G401 (cell line): ENCODE data around the gene SVOPL. TPM values are rescaled to one million over a fixed set of nuclear protein-coding genes. Genes with fewer than 3 reads are reported as not detected.
A peak's percentile ranks its signal among the peaks of the same experiment; 100 is the strongest.
"Not testable (repeated sequence)": the region's sequence is repeated elsewhere in the genome, so short reads cannot be mapped to it uniquely, and the experiment has no call there.

Experiments used
- DNase-seq: peaks from one replicate; pipeline ENCODE4 v3.0.0-alpha.2; 2015; ENCODE audit warnings: low spot score
- in situ Hi-C: cut with HindIII; loops from 2 replicates; pipeline ENCODE4 v1.10.0; 2016; ENCODE audit warnings: low sequenced_read_pairs, mixed read lengths
- total RNA-seq: library from RNA; depleted of rRNA; stranded (reverse); fragments of >200 nt; shearing (Covaris generic); gene quantifications from 2 replicates; pipeline ENCODE4 v1.2.3, GENCODE V29; 2014; rRNA removed

SVOPL gene
- total RNA-seq: not detected in 2 replicates

DNA sequence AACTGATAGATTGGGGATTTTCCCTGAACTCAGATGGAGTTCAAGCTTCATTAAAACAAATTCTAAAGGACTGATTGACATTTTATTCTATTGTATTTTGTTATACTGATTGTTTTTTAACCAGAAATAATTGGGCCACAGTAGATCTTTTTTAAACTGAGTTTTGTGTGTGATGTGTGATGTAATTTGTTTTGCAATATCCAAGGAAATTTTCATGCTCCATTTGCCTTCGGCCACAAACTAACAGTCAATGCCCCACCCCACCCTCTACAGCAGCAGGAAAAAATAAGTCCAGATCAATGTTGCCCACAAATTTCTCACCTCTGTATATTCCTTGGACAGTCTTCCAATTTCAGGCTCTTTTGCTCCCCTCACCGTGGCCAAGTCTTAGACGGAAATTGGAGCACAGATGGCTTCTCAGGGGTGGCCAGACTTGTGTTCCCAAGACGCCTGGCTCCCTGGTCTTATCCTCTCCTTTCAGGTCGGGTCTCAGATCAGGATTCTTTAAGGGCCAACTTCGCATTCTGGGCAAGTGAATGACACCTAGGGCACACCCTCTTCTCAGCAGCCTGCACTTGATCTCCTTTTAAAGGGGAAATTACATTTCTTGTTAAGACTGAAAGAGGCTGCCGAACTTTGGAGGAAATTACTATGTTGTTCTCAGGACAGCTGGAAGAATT, at the start of gene SVOPL:
TSS of gene SVOPL (minus strand) at position 506 of the 680 bp plus-strand sequence. CDS start 22,317 bp downstream, outside the sequence.
- DNase-seq: no peak
- in situ Hi-C loops: no loop called here

GRCh38 chr7:138750473-138750872, 49.3 kb upstream of the SVOPL start:
- in situ Hi-C loops: no loop called here
- no peak for DNase-seq

DNA sequence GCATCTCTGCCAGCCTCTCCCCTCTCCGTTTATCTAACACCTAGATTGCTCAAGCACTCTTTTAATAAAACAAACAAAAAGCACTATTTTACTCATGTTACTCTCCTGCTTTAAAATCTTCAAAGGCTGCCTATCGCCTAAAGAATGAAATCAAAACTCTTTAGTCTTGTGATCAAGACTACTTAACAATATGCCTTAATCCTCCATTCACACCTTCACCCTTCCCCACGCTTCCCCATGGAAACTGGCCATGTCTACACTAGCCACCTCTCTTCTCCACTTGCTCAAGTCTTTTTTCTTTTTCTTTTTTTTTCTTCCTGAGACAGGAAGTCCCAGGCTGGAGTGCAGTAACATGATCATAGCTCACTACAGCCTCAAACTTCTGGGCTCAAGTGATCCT, 48.8 kb upstream of the SVOPL start:
- in situ Hi-C loops: no loop called here
- no peak for DNase-seq

GRCh38 chr7:138748666-138749065, 47.5 kb upstream of the SVOPL start:
- in situ Hi-C loops: no loop called here

DNA sequence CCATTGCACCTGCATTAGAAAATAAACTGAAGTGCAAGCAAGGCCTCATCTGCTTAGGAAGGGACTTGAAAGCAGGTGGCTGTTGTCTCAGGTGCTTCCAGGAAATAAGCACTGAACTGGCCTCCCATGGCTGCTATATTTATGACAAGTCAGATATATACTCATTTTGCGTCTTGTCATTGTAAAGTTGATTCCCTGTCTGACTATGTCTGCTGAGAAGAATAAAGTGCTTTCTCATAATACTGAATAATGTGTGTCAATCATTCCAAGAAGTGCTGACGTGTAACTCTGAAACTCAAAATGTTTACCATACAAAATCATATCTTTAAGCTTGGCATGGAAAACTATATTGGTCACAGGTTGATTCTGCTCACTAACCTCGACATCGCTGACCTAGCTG, 44.9 kb upstream of the SVOPL start:
- no peak for DNase-seq
- in situ Hi-C loops: no loop called here

More at GRCh38 chr7:138748666-138749065, 47.5 kb upstream of the SVOPL start:
- DNase-seq: no peak

DNA sequence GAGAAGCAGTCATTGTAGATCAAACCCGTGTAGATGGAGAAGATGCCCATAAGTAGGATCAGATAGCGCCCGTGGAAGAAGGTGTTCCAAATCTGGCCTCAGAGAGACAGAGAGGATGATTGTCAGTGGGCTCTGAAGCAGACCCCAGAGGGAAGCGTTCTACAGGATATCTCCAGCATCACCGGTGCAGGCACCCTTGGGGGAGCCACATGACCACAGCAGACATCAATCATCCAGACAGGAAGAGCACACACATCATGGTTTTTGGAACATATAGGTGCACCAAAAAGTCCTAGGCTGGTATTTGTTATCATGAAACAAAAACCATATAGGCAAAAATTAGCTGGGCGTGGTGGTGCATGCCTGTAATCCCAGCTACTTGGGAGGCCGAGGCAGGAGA, 44.0 kb upstream of the SVOPL start:
- DNase-seq: no peak
- in situ Hi-C loops: no loop called here

DNA sequence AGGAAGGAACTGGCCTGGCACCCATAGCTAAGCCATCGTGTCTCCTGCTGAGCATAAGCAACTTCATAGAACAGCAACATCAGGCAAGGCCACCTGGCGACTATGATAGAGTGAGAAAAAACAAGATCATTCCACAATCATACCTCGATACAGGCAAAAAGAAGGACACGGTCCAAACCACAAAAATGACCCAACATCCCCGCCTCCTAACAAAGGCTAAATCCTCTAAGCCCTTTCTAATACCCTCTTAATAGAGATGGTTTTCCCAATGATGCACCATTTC, 40.2 kb upstream of the SVOPL start:
- DNase-seq: no peak
- in situ Hi-C loops: no loop called here

DNA sequence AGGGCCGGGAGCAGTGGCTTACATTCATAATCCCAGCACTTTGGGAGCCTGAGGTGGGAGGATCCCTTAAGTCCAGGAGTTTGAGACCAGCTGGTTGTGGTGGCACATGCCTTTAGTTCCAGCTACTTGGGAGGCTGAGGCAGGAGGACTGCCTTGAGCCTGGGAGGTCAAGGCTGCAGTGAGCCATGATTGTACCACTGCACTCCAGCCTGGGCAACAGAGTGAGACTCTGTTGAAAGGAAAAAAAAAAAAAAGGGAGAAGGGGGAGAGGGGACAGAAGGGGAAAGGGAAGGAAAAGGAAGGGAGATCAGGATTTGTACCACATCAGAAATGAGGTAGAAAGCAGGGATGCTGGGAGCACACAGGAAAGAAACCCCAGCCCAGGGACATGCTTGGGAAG, 38.7 kb upstream of the SVOPL start:
- in situ Hi-C loops: no loop called here
- DNase-seq: no peak

GRCh38 chr7:138738551-138739335, 37.6 kb upstream of the SVOPL start:
- DNase-seq: peak; percentile 66
- in situ Hi-C loops: no loop called here

- DNase-seq: no peak
- in situ Hi-C loops: no loop called here
Measured at GRCh38 chr7:138738114-138738513, 37.0 kb upstream of the SVOPL start.

DNA sequence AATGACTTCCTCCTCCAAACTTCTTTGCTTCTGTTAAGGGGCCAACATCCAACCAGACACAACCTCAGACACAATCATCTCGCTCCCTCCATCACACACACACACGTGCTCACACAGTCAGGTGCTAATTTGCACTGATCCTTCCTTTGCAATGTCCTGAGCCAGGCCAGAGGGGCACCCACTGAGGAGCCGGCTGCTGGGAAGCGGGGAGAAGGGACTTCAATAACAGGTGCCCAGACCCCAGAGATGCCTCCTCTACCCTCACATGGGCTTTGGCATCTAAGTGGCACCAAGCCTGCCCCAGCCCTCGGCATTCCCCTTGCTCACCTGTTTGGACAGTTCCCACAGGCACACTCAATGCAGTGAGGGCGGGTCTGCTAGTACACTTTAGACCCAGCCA, 34.2 kb upstream of the SVOPL start:
- no peak for DNase-seq
- in situ Hi-C loops: no loop called here

GRCh38 chr7:138731733-138732132, 30.6 kb upstream of the SVOPL start:
- DNase-seq, in situ Hi-C loops: not testable (repeated sequence)

DNA sequence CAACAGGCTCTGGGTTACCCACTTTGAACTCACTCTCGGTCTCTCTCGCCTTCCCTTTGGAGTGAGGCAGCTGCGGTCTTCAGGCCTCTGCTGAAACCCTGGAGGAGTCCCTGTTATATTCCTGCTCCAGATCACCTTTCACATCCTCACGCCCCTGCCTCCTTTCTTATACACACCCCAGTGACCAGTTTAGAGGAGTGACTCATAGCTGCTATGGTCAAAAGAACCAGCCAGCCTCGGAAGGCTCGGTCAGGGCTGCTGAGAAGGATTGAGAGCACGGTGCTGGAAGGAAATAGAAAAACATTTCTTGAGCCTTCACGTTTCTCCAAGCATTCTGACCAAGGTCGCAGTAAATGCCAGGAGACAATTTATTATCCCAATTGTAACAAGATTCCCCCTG, 28.3 kb upstream of the SVOPL start:
- in situ Hi-C loops: no loop called here
- DNase-seq: no peak

- in situ Hi-C loops: no loop called here
- no peak for DNase-seq
Measured at GRCh38 chr7:138727336-138728099, 26.4 kb upstream of the SVOPL start.

- in situ Hi-C loops: no loop called here
- DNase-seq: no peak
Measured at GRCh38 chr7:138726288-138726687, 25.1 kb upstream of the SVOPL start.

GRCh38 chr7:138720286-138720685, 19.1 kb upstream of the SVOPL start:
- in situ Hi-C loops: no loop called here
- no peak for DNase-seq

DNA sequence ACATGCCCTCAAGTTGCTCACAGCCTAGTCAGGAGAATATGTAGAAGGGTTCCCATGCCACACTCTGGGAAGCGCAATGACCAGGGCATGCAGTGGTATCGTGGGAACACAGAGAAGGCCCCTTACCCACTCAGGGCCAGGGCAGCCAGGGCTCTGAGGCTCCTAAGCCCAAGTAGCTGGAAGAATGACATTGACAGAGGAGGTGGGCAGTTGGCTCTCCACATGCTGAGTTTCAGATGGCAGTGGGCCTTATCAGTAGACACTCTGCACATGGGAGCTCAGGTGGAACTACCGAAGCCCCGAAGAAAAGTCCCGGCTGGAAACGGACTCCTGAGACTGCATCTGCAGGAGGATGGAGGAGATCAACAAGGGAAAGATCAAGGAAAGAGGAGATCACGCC, 15.7 kb upstream of the SVOPL start:
- in situ Hi-C loops: no loop called here
- no peak for DNase-seq

- in situ Hi-C loops: no loop called here
- no peak for DNase-seq
Measured at GRCh38 chr7:138713191-138713590, 12.0 kb upstream of the SVOPL start.

DNA sequence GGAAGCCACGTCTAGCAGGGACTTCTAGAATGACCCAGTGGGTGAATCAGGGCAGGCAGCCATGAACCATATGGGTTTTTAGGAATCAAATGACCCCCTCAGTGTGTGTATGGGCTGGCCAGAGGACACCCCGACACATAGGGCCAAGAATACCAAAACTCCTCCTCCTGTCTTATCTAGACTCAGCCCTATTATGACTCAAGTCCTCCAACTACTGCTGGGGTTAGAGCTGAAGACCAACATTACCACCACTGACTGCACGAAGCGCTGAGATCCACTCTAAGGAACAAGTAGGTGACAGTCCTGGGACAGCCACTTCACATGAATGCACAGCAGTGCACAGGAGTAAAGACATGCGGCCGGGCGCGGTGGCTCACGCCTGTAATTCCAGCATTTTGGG, 11.5 kb upstream of the SVOPL start:
- in situ Hi-C loops: no loop called here
- no peak for DNase-seq
